HG03520 (cell line): ENCODE results near the gene VWA3B.
"Not testable (repeated sequence)": the region's sequence is repeated elsewhere in the genome, so short reads cannot be mapped to it uniquely, and the experiment has no call there.

Source experiments
- ATAC-seq: cut with Tn5 transposase; IDR thresholded peaks from one replicate; pipeline ENCODE4 v1.9.1; 2021; ENCODE audit warnings: mild to moderate bottlenecking, moderate library complexity; ENCODE audit not compliant: unreplicated experiment

Gene VWA3B

GRCh38 chr2:98241592-98241991 lies 154.6 kb downstream of the VWA3B start:
- ATAC-seq: no peak

GRCh38 chr2:98242003-98242402 lies 155.0 kb downstream of the VWA3B start:
- ATAC-seq: no peak

GRCh38 chr2:98245491-98245890 lies 158.5 kb downstream of the VWA3B start:
- no peak for ATAC-seq

- ATAC-seq: no peak
Measured at GRCh38 chr2:98247383-98247782, 160.4 kb downstream of the VWA3B start.

GRCh38 chr2:98252038-98252773 lies 165.2 kb downstream of the VWA3B start:
- no peak for ATAC-seq

- ATAC-seq: no peak
Measured at GRCh38 chr2:98253461-98254070, 166.6 kb downstream of the VWA3B start.

GRCh38 chr2:98254504-98255059 lies 167.6 kb downstream of the VWA3B start:
- no peak for ATAC-seq

- no peak for ATAC-seq
Measured at GRCh38 chr2:98258906-98259305, 171.9 kb downstream of the VWA3B start.

GRCh38 chr2:98263362-98263761 lies 176.4 kb downstream of the VWA3B start:
- ATAC-seq: no peak

GRCh38 chr2:98268225-98268624 lies 181.3 kb downstream of the VWA3B start:
- not testable (repeated sequence) for ATAC-seq

- no peak for ATAC-seq
Measured at GRCh38 chr2:98269274-98269673, 182.3 kb downstream of the VWA3B start.

GRCh38 chr2:98269830-98270229 lies 182.9 kb downstream of the VWA3B start:
- no peak for ATAC-seq

- ATAC-seq: no peak
Measured at GRCh38 chr2:98277162-98277859, 190.3 kb downstream of the VWA3B start.

- no peak for ATAC-seq
Measured at GRCh38 chr2:98278074-98278473, 191.1 kb downstream of the VWA3B start.

GRCh38 chr2:98280376-98281102 lies 193.6 kb downstream of the VWA3B start:
- no peak for ATAC-seq

- no peak for ATAC-seq
Measured at GRCh38 chr2:98281607-98282006, 194.6 kb downstream of the VWA3B start.

- no peak for ATAC-seq
Measured at GRCh38 chr2:98282109-98282508, 195.1 kb downstream of the VWA3B start.

- ATAC-seq: no peak
Measured at GRCh38 chr2:98293030-98293429, 206.1 kb downstream of the VWA3B start.

- ATAC-seq: no peak
Measured at GRCh38 chr2:98293931-98294687, 207.1 kb downstream of the VWA3B start.

- no peak for ATAC-seq
Measured at GRCh38 chr2:98294711-98295110, 207.7 kb downstream of the VWA3B start.
